Fibroblast of lung (primary cell): Measurements from ENCODE around the gene ASIC3. TPM values are rescaled to one million over a fixed set of nuclear protein-coding genes. Genes with fewer than 3 reads are reported as not detected.

ENCODE experiments used
- DNase-seq, 2 donors: peaks; one replicate each; pipeline versions ENCODE4 v3.0.0 to v3.0.0-alpha.2; 2010; ENCODE audit warnings: low read depth in 2 of 2
- H2AFZ ChIP-seq: 2 replicates; pipeline ENCODE4 v1.5.1; 2012; ENCODE audit warnings: low read length, control low read depth, inconsistent platforms
- H3K27ac ChIP-seq: 2 replicates; pipeline ENCODE4 v1.5.1; 2011; ENCODE audit warnings: low read length, control low read depth; ENCODE audit not compliant: insufficient read depth
- H3K27me3 ChIP-seq: 2 replicates; pipeline ENCODE4 v1.5.1; 2011; ENCODE audit warnings: mild to moderate bottlenecking, low read length; ENCODE audit not compliant: control insufficient read depth, insufficient read depth
- H3K36me3 ChIP-seq: 2 replicates; pipeline ENCODE4 v1.5.1; 2011; ENCODE audit warnings: low read length; ENCODE audit not compliant: control insufficient read depth, insufficient read depth
- H3K4me1 ChIP-seq: 2 replicates; pipeline ENCODE4 v1.5.1; 2011; ENCODE audit warnings: low read length; ENCODE audit not compliant: control insufficient read depth, insufficient read depth; ENCODE audit errors: extremely low read depth
- H3K4me2 ChIP-seq: 2 replicates; pipeline ENCODE4 v1.5.1; 2011; ENCODE audit warnings: low read length, control low read depth; ENCODE audit not compliant: insufficient read depth; ENCODE audit errors: extremely low read depth
- H3K4me3 ChIP-seq, 4 experiments: fragments of 200-600 bp in 1 of 4; sonication (generic) in 1 of 4; replicated peaks in 1 of 4; 2 replicates each; pipeline ENCODE4 v1.5.1; 2011 to 2016; ENCODE audit warnings: low read length in 4 of 4, low read depth in 3 of 4, mild to moderate bottlenecking in 3 of 4, control low read depth in 2 of 4, inconsistent platforms in 1 of 4, mixed read lengths in 1 of 4; ENCODE audit not compliant: insufficient read depth in 1 of 4; ENCODE audit errors: control extremely low read depth in 1 of 4
- H3K79me2 ChIP-seq: 2 replicates; pipeline ENCODE4 v1.5.1; 2012; ENCODE audit warnings: mild to moderate bottlenecking, low read length, inconsistent platforms; ENCODE audit not compliant: control insufficient read depth, insufficient read depth
- H3K9ac ChIP-seq: 2 replicates; pipeline ENCODE4 v1.5.1; 2011; ENCODE audit warnings: mild to moderate bottlenecking, low read length, control low read depth; ENCODE audit not compliant: insufficient read depth
- H3K9me3 ChIP-seq: 2 replicates; pipeline ENCODE4 v1.5.1; 2012; ENCODE audit warnings: low read depth, low read length; ENCODE audit not compliant: control insufficient read depth, insufficient read depth
- H4K20me1 ChIP-seq: 2 replicates; pipeline ENCODE4 v1.5.1; 2011; ENCODE audit warnings: low read length; ENCODE audit not compliant: control insufficient read depth, insufficient read depth; ENCODE audit errors: extremely low read depth
- CTCF ChIP-seq, 2 donors: IDR thresholded peaks in 1 of 2; conservative IDR thresholded peaks in 1 of 2; 1 replicate in 1 of 2; 2 replicates in 1 of 2; pipeline ENCODE4 v1.5.1; 2011 to 2012; ENCODE audit warnings: low read length in 2 of 2, control low read depth in 1 of 2, inconsistent platforms in 1 of 2, low read depth in 1 of 2, mild to moderate bottlenecking in 1 of 2
- EZH2 ChIP-seq: IDR thresholded peaks from 2 replicates; pipeline ENCODE4 v1.5.1; 2012; ENCODE audit warnings: low read length, control low read depth, mild to moderate bottlenecking; ENCODE audit errors: missing control alignments
- polyA plus RNA-seq, 2 donors: library from polyadenylated mRNA; depleted of rRNA in 1 of 2; stranded (reverse) in 1 of 2; unstranded in 1 of 2; fragments of >200 nt; gene quantifications; 2 replicates each; pipeline ENCODE4 v1.2.1, GENCODE V29; 2011 to 2012; ENCODE audit warnings: missing spikeins in 1 of 2
- total RNA-seq: library from RNA; depleted of rRNA; stranded (reverse); fragments of >200 nt; gene quantifications from 2 replicates; pipeline ENCODE4 v1.2.1, GENCODE V29; 2014

Gene ASIC3
- total and polyA plus RNA-seq, 2 donors (not counting 1 experiment from before 2014, with no cell fraction given): 0.07 to 0.17 TPM

GRCh38 chr7:151013733-151014497, 34.4 kb upstream of the ASIC3 start:
- H3K27me3 ChIP-seq: peaks cover 18% of the 10 kb centered on the region
- H3K79me2 ChIP-seq: no peaks in the 10 kb centered on the region
- H3K4me3 ChIP-seq: peak overlapping the region in 2 of 4 experiments; percentile 14 to 31
- peak overlapping the region; percentile 85 for H3K4me2 ChIP-seq
- H3K4me1 ChIP-seq: peaks cover 4% of the 10 kb centered on the region
- peak overlapping the region; percentile 46 for H2AFZ ChIP-seq
- no peak overlapping the region for H3K27ac ChIP-seq
- no peaks in the 10 kb centered on the region for H4K20me1 ChIP-seq
- DNase-seq: peak; percentile 39 to 62
- H3K9ac ChIP-seq: no peak overlapping the region
- TF ChIP-seq CTCF (conservative IDR thresholded peaks at IDR 0.05 in 1 of 2, IDR thresholded peaks at IDR 0.05 in 1 of 2; ENCODE audit: low read depth in 1 of 2, low read length in 2 of 2) (no peak), EZH2 (no peak)
- H3K36me3 ChIP-seq: no peaks in the 10 kb centered on the region
- H3K9me3 ChIP-seq: no peaks in the 10 kb centered on the region

GRCh38 chr7:151014950-151015349, 33.4 kb upstream of the ASIC3 start:
- H3K27ac ChIP-seq: no peak overlapping the region
- no peak for DNase-seq
- H3K36me3 ChIP-seq: no peaks in the 10 kb centered on the region
- no peak overlapping the region for H3K4me2 ChIP-seq
- no peaks in the 10 kb centered on the region for H4K20me1 ChIP-seq
- no peaks in the 10 kb centered on the region for H3K79me2 ChIP-seq
- H3K4me1 ChIP-seq: peaks cover 4% of the 10 kb centered on the region
- no peaks in the 10 kb centered on the region for H3K9me3 ChIP-seq
- H2AFZ ChIP-seq: no peak overlapping the region
- no peak overlapping the region for H3K4me3 ChIP-seq
- no peak overlapping the region for H3K9ac ChIP-seq
- TF ChIP-seq EZH2 (no peak), CTCF (conservative IDR thresholded peaks at IDR 0.05 in 1 of 2, IDR thresholded peaks at IDR 0.05 in 1 of 2; ENCODE audit: low read depth in 1 of 2, low read length in 2 of 2) (no peak)
- peaks cover 28% of the 10 kb centered on the region for H3K27me3 ChIP-seq

GRCh38 chr7:151015967-151016366, 32.4 kb upstream of the ASIC3 start:
- no peak for TF ChIP-seq EZH2
- no peak for TF ChIP-seq CTCF (conservative IDR thresholded peaks at IDR 0.05 in 1 of 2, IDR thresholded peaks at IDR 0.05 in 1 of 2; ENCODE audit: low read depth in 1 of 2, low read length in 2 of 2)
- Histone ChIP-seq H3K4me2 (no peak overlapping the region), H4K20me1 (no peaks in the 10 kb centered on the region), H3K27me3 (peaks cover 35% of the 10 kb centered on the region), H3K27ac (no peak overlapping the region), H3K9ac (no peak overlapping the region), H2AFZ (no peak overlapping the region), H3K36me3 (no peaks in the 10 kb centered on the region), H3K4me3 (no peak overlapping the region), H3K4me1 (peaks cover 4% of the 10 kb centered on the region), H3K9me3 (no peaks in the 10 kb centered on the region), H3K79me2 (no peaks in the 10 kb centered on the region)
- no peak for DNase-seq
